Mesothelial cell of epicardium (in vitro differentiated cells): ENCODE measurements around the gene USP32. TPM values are rescaled to one million over a fixed set of nuclear protein-coding genes. Genes with fewer than 3 reads are reported as not detected.

ENCODE experiments used
- DNase-seq, 2 experiments: peaks; one replicate each; pipeline ENCODE4 v3.0.0; 2021; ENCODE audit warnings: low spot score in 2 of 2; ENCODE audit not compliant: unreplicated experiment in 2 of 2
- H3K27ac Mint-ChIP-seq: 2 replicates; pipeline ENCODE4 v1.8.0; 2021; ENCODE audit warnings: mixed read lengths
- H3K27me3 Mint-ChIP-seq: 2 replicates; pipeline ENCODE4 v1.8.0; 2021; ENCODE audit warnings: low read depth, mixed read lengths
- H3K36me3 Mint-ChIP-seq: 2 replicates; pipeline ENCODE4 v1.8.0; 2021; ENCODE audit warnings: mixed read lengths
- H3K4me1 Mint-ChIP-seq: 2 replicates; pipeline ENCODE4 v1.8.0; 2021; ENCODE audit warnings: mixed read lengths
- H3K4me3 Mint-ChIP-seq: 2 replicates; pipeline ENCODE4 v1.8.0; 2021; ENCODE audit warnings: mild to moderate bottlenecking, moderate library complexity, mixed read lengths
- H3K9me3 Mint-ChIP-seq: 2 replicates; pipeline ENCODE4 v1.8.0; 2021; ENCODE audit warnings: mixed read lengths
- CTCF ChIP-seq: fragments of 200-600 bp; sonication (generic); IDR thresholded peaks from one replicate; pipeline ENCODE4 v1.5.0; 2021; ENCODE audit warnings: antibody characterized with exemption; ENCODE audit not compliant: unreplicated experiment
- total RNA-seq: library from RNA; stranded (reverse); gene quantifications from 3 replicates; pipeline ENCODE4 v1.2.1, GENCODE V29; 2021

The USP32 gene
- total RNA-seq, 1 donor from 2014 or later = 48.4 TPM

- Mint-ChIP-seq H3K4me3 (no peak overlapping the region), H3K9me3 (no peaks in the 10 kb centered on the region), H3K27me3 (no peaks in the 10 kb centered on the region), H3K27ac (peak overlapping the region; percentile 30), H3K36me3 (no peaks in the 10 kb centered on the region), H3K4me1 (peaks cover 8% of the 10 kb centered on the region)
- TF ChIP-seq CTCF = no peak
- DNase-seq = no peak
These were observed 59.4 kb downstream of the USP32 start for GRCh38 chr17:60332574-60332973.

- no peaks in the 10 kb centered on the region for H3K9me3 Mint-ChIP-seq
- no peaks in the 10 kb centered on the region for H3K36me3 Mint-ChIP-seq
- DNase-seq = no peak
- TF ChIP-seq CTCF = no peak
- H3K4me1 Mint-ChIP-seq = peaks cover 8% of the 10 kb centered on the region
- no peak overlapping the region for H3K4me3 Mint-ChIP-seq
- H3K27ac Mint-ChIP-seq = no peak overlapping the region
- H3K27me3 Mint-ChIP-seq = no peaks in the 10 kb centered on the region
These were observed 61.2 kb downstream of the USP32 start for GRCh38 chr17:60330731-60331130.

- no peaks in the 10 kb centered on the region for H3K27me3 Mint-ChIP-seq
- no peaks in the 10 kb centered on the region for H3K9me3 Mint-ChIP-seq
- no peak for TF ChIP-seq CTCF
- peaks cover 6% of the 10 kb centered on the region for H3K4me1 Mint-ChIP-seq
- no peak overlapping the region for H3K27ac Mint-ChIP-seq
- H3K36me3 Mint-ChIP-seq = no peaks in the 10 kb centered on the region
- H3K4me3 Mint-ChIP-seq = no peak overlapping the region
- no peak for DNase-seq
These were observed 63.3 kb downstream of the USP32 start for GRCh38 chr17:60328679-60329078.

- H3K27ac Mint-ChIP-seq = no peak overlapping the region
- no peaks in the 10 kb centered on the region for H3K36me3 Mint-ChIP-seq
- H3K4me1 Mint-ChIP-seq = peaks cover 3% of the 10 kb centered on the region
- no peak for DNase-seq
- no peaks in the 10 kb centered on the region for H3K27me3 Mint-ChIP-seq
- TF ChIP-seq CTCF = no peak
- no peak overlapping the region for H3K4me3 Mint-ChIP-seq
- H3K9me3 Mint-ChIP-seq = no peaks in the 10 kb centered on the region
These were observed 64.0 kb downstream of the USP32 start for GRCh38 chr17:60327901-60328273.

- Mint-ChIP-seq H3K9me3 (no peaks in the 10 kb centered on the region), H3K27ac (no peak overlapping the region), H3K27me3 (no peaks in the 10 kb centered on the region), H3K4me3 (no peak overlapping the region), H3K4me1 (no peaks in the 10 kb centered on the region), H3K36me3 (no peaks in the 10 kb centered on the region)
- TF ChIP-seq CTCF = no peak
- no peak for DNase-seq
These were observed 64.6 kb downstream of the USP32 start for GRCh38 chr17:60327134-60327900.
